Measurements from ENCODE around the gene KLC3. TPM values are rescaled to one million over a fixed set of nuclear protein-coding genes. Genes with fewer than 3 reads are reported as not detected.

KLC3 gene
- total RNA-seq, 2 donors from 2014 or later: 3.4 to 7.0 TPM

GRCh38 chr19:45321848-45322247, 18.7 kb upstream of the KLC3 start:
- H3K4me3 ChIP-seq: no peak overlapping the region
- H3K4me1 ChIP-seq (replicated peaks): no peaks in the 10 kb centered on the region
- WGBS: 47% methylated on average over 6 of the region's 7 CpGs
- no peak overlapping the region for H3K27ac ChIP-seq
- no peaks in the 10 kb centered on the region for H3K9me3 ChIP-seq
- no peak for TF ChIP-seq POLR2AphosphoS5 (IDR thresholded peaks at IDR 0.05)
- no peak for TF ChIP-seq POLR2A (IDR thresholded peaks at IDR 0.05)
- TF ChIP-seq, protein P1, sequence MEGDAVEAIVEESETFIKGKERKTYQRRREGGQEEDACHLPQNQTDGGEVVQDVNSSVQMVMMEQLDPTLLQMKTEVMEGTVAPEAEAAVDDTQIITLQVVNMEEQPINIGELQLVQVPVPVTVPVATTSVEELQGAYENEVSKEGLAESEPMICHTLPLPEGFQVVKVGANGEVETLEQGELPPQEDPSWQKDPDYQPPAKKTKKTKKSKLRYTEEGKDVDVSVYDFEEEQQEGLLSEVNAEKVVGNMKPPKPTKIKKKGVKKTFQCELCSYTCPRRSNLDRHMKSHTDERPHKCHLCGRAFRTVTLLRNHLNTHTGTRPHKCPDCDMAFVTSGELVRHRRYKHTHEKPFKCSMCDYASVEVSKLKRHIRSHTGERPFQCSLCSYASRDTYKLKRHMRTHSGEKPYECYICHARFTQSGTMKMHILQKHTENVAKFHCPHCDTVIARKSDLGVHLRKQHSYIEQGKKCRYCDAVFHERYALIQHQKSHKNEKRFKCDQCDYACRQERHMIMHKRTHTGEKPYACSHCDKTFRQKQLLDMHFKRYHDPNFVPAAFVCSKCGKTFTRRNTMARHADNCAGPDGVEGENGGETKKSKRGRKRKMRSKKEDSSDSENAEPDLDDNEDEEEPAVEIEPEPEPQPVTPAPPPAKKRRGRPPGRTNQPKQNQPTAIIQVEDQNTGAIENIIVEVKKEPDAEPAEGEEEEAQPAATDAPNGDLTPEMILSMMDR (IDR thresholded peaks at IDR 0.05): no peak
- no peaks in the 10 kb centered on the region for H3K27me3 ChIP-seq (replicated peaks; ENCODE audit: insufficient read depth)
- no peaks in the 10 kb centered on the region for H3K36me3 ChIP-seq
- intact Hi-C loops (cut with DNase I): no loop called here
- DNase-seq (ENCODE audit: low spot score): no peak

DNA sequence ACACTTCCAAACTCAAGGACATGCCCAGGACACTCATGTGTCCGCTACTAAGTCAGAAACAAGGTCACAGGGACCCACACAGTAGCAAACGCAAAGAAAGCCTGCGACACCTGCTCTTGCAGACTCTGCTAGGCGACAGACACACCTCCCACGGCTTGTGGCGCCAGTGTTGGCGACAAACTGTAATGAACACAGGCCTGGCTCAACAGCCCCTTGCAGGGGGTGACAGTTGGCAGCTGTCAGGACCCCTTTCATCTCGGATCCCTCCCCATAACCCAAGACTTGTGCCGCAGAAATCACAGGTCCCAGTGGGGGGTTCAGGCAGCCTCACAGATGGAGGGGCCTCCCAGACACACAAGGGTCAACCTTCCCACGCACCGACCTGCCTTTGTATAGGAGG, 18.2 kb upstream of the KLC3 start:
- Histone ChIP-seq H3K36me3 (no peaks in the 10 kb centered on the region), H3K27me3 (replicated peaks; ENCODE audit: insufficient read depth) (no peaks in the 10 kb centered on the region), H3K27ac (no peak overlapping the region), H3K4me1 (replicated peaks) (no peaks in the 10 kb centered on the region), H3K9me3 (no peaks in the 10 kb centered on the region), H3K4me3 (no peak overlapping the region)
- no peak for DNase-seq (ENCODE audit: low spot score)
- intact Hi-C loops (cut with DNase I): no loop called here
- TF ChIP-seq, protein P1 (IDR thresholded peaks at IDR 0.05): no peak
- TF ChIP-seq POLR2A (IDR thresholded peaks at IDR 0.05) (no peak), POLR2AphosphoS5 (IDR thresholded peaks at IDR 0.05) (no peak)
- 61% methylated on average over 11 of the region's 11 CpGs for WGBS

- Histone ChIP-seq H3K27me3 (replicated peaks; ENCODE audit: insufficient read depth) (no peaks in the 10 kb centered on the region), H3K9me3 (no peaks in the 10 kb centered on the region), H3K27ac (peak within 1 kb of the TSS in 1 of 2 donors; percentile 18), H3K4me1 (replicated peaks) (no peaks in the 10 kb centered on the region), H3K36me3 (no peaks in the 10 kb centered on the region), H3K4me3 (no peak within 1 kb of the TSS)
- TF ChIP-seq POLR2AphosphoS5 (IDR thresholded peaks at IDR 0.05): no peak
- TF ChIP-seq, protein P1 (IDR thresholded peaks at IDR 0.05): no peak
- TF ChIP-seq POLR2A (IDR thresholded peaks at IDR 0.05): no peak
- intact Hi-C loops (cut with DNase I): no loop called here
- DNase-seq (ENCODE audit: low spot score): no peak
- 57% methylated on average over 14 of the region's 15 CpGs for WGBS
Observed at GRCh38 chr19:45322744-45323281, 17.7 kb upstream of the KLC3 start, which contains the start of gene CKM. Gene CKM (minus strand): TSS chr19:45322875. CDS start chr19:45319713, 3,162 bp downstream.

DNA sequence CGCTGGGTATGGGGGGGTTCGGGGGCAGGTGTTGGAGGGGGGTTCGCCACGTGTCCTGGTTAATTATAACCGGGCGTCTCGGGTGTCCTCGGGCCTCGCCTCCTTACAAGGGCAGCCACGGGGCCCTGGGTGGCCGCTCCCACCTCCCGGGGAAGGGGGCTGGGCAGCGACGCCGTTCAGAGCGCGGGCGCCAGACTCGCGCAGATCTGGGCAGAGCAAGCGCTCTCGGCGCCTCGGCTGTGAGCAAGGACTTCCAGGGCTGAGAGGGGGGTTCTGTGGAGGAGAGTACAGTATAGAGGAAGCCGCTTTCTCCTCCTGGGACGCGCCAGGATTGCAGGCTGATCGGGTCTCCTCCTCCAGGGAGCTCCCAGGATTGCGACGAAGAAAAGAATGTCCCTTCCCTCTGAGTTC, 16.9 kb upstream of the KLC3 start:
- H3K4me1 ChIP-seq (replicated peaks): no peaks in the 10 kb centered on the region
- H3K27me3 ChIP-seq (replicated peaks; ENCODE audit: insufficient read depth): no peaks in the 10 kb centered on the region
- H3K4me3 ChIP-seq: no peak overlapping the region
- TF ChIP-seq POLR2A (IDR thresholded peaks at IDR 0.05): no peak
- no peak for TF ChIP-seq POLR2AphosphoS5 (IDR thresholded peaks at IDR 0.05)
- TF ChIP-seq, protein P1 (IDR thresholded peaks at IDR 0.05): no peak
- no peak overlapping the region for H3K27ac ChIP-seq
- H3K9me3 ChIP-seq: no peaks in the 10 kb centered on the region
- no peak for DNase-seq (ENCODE audit: low spot score)
- no peaks in the 10 kb centered on the region for H3K36me3 ChIP-seq
- intact Hi-C loops (cut with DNase I): no loop called here
- 3% methylated on average over 30 of the region's 30 CpGs for WGBS

DNA sequence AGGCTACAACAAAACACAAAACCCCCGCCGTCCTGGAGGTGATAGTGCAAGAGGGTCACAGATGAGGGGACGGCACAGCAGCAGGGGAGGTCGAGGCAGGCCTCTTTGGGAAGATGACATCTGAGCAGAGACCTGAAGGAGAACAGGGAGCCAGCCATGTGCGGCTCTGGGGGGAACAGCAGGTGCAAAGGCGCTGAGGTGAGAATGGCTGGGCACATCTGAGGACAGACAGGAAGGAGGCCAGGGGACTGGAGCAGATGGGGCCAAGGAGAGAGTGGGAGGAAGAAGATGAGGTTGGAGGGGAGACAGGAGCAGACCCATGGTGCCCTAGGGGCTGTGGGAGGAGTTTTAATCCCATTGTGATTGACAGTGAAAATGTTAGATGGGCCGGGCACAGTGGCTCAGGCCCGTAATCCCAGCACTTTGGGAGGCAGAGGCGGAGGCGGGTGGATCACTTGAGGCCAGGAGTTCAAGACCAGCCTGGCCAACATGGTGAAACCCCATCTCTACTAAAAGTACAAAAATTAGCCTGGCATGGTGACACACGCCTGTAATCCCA, 16.1 kb upstream of the KLC3 start:
- no peak overlapping the region for H3K27ac ChIP-seq
- 78% methylated on average over 11 of the region's 11 CpGs for WGBS
- no peak for DNase-seq (ENCODE audit: low spot score)
- H3K4me3 ChIP-seq: no peak overlapping the region
- H3K9me3 ChIP-seq: no peaks in the 10 kb centered on the region
- no peak for TF ChIP-seq POLR2AphosphoS5 (IDR thresholded peaks at IDR 0.05)
- no peak for TF ChIP-seq POLR2A (IDR thresholded peaks at IDR 0.05)
- no peaks in the 10 kb centered on the region for H3K4me1 ChIP-seq (replicated peaks)
- H3K27me3 ChIP-seq (replicated peaks; ENCODE audit: insufficient read depth): no peaks in the 10 kb centered on the region
- intact Hi-C loops (cut with DNase I): no loop called here
- H3K36me3 ChIP-seq: no peaks in the 10 kb centered on the region
